ENCODE data around the gene DRC1.
"Not testable (repeated sequence)": the region's sequence is repeated elsewhere in the genome, so short reads cannot be mapped to it uniquely, and the experiment has no call there.

The DRC1 gene

GRCh38 chr2:26461601-26462023, 59.9 kb downstream of the DRC1 start:
- no peak overlapping the region for H3K4me3 Mint-ChIP-seq
- ATAC-seq: no peak
- H3K36me3 Mint-ChIP-seq: no peaks in the 10 kb centered on the region
- H3K27me3 Mint-ChIP-seq: no peaks in the 10 kb centered on the region
- H3K4me1 Mint-ChIP-seq: no peaks in the 10 kb centered on the region
- no peak overlapping the region for H3K27ac Mint-ChIP-seq
- no peaks in the 10 kb centered on the region for H3K9me3 Mint-ChIP-seq

GRCh38 chr2:26462100-26462499, 60.4 kb downstream of the DRC1 start:
- H3K4me3 Mint-ChIP-seq: no peak overlapping the region
- H3K27me3 Mint-ChIP-seq: no peaks in the 10 kb centered on the region
- no peaks in the 10 kb centered on the region for H3K4me1 Mint-ChIP-seq
- no peak overlapping the region for H3K27ac Mint-ChIP-seq
- no peaks in the 10 kb centered on the region for H3K9me3 Mint-ChIP-seq
- no peaks in the 10 kb centered on the region for H3K36me3 Mint-ChIP-seq
- ATAC-seq: no peak

GRCh38 chr2:26462511-26463243, 61.0 kb downstream of the DRC1 start:
- H3K4me1 Mint-ChIP-seq: no peaks in the 10 kb centered on the region
- ATAC-seq: no peak
- H3K27me3 Mint-ChIP-seq: no peaks in the 10 kb centered on the region
- no peaks in the 10 kb centered on the region for H3K36me3 Mint-ChIP-seq
- H3K27ac Mint-ChIP-seq: no peak overlapping the region
- no peaks in the 10 kb centered on the region for H3K9me3 Mint-ChIP-seq
- no peak overlapping the region for H3K4me3 Mint-ChIP-seq

- H3K9me3 Mint-ChIP-seq: peaks cover 2% of the 10 kb centered on the region
- H3K4me3 Mint-ChIP-seq: no peak overlapping the region
- H3K36me3 Mint-ChIP-seq: no peaks in the 10 kb centered on the region
Measured at GRCh38 chr2:26463244-26464192, 61.8 kb downstream of the DRC1 start.

GRCh38 chr2:26464390-26465265, 62.9 kb downstream of the DRC1 start:
- Mint-ChIP-seq H3K4me3 (no peak overlapping the region), H3K4me1 (no peaks in the 10 kb centered on the region)
- ATAC-seq: no peak

More at GRCh38 chr2:26463244-26464192, 61.8 kb downstream of the DRC1 start:
- no peaks in the 10 kb centered on the region for H3K4me1 Mint-ChIP-seq
- H3K27ac Mint-ChIP-seq: no peak overlapping the region
- no peaks in the 10 kb centered on the region for H3K27me3 Mint-ChIP-seq
- ATAC-seq: no peak

GRCh38 chr2:26465266-26465925, 63.7 kb downstream of the DRC1 start:
- Mint-ChIP-seq H3K4me1 (no peaks in the 10 kb centered on the region), H3K36me3 (peaks cover 8% of the 10 kb centered on the region), H3K9me3 (peaks cover 11% of the 10 kb centered on the region), H3K27me3 (peaks cover 8% of the 10 kb centered on the region), H3K4me3 (no peak overlapping the region), H3K27ac (no peak overlapping the region)
- ATAC-seq: no peak

More at GRCh38 chr2:26464390-26465265, 62.9 kb downstream of the DRC1 start:
- Mint-ChIP-seq H3K9me3 (peaks cover 5% of the 10 kb centered on the region), H3K27me3 (peaks cover under 1% of the 10 kb centered on the region), H3K36me3 (peaks cover under 1% of the 10 kb centered on the region), H3K27ac (no peak overlapping the region)

- H3K4me1 Mint-ChIP-seq: no peaks in the 10 kb centered on the region
Measured at GRCh38 chr2:26465981-26466471, 64.3 kb downstream of the DRC1 start.

GRCh38 chr2:26466662-26467310, 65.1 kb downstream of the DRC1 start:
- Mint-ChIP-seq H3K36me3 (peaks cover 8% of the 10 kb centered on the region), H3K9me3 (peaks cover 11% of the 10 kb centered on the region), H3K27me3 (peaks cover 14% of the 10 kb centered on the region), H3K27ac (no peak overlapping the region), H3K4me3 (no peak overlapping the region), H3K4me1 (no peaks in the 10 kb centered on the region)
- ATAC-seq: no peak

More at GRCh38 chr2:26465981-26466471, 64.3 kb downstream of the DRC1 start:
- peaks cover 11% of the 10 kb centered on the region for H3K9me3 Mint-ChIP-seq
- H3K27me3 Mint-ChIP-seq: peaks cover 14% of the 10 kb centered on the region
- no peak overlapping the region for H3K4me3 Mint-ChIP-seq
- H3K27ac Mint-ChIP-seq: no peak overlapping the region
- ATAC-seq: no peak
- H3K36me3 Mint-ChIP-seq: peaks cover 8% of the 10 kb centered on the region

GRCh38 chr2:26468544-26468943, 66.8 kb downstream of the DRC1 start:
- ATAC-seq: not testable (repeated sequence)

GRCh38 chr2:26469092-26469710, 67.5 kb downstream of the DRC1 start:
- H3K27me3 Mint-ChIP-seq: peaks cover 14% of the 10 kb centered on the region
- H3K9me3 Mint-ChIP-seq: peaks cover 15% of the 10 kb centered on the region
- no peaks in the 10 kb centered on the region for H3K4me1 Mint-ChIP-seq
- no peak for ATAC-seq
- H3K36me3 Mint-ChIP-seq: peaks cover 8% of the 10 kb centered on the region
- no peak overlapping the region for H3K27ac Mint-ChIP-seq
- no peak overlapping the region for H3K4me3 Mint-ChIP-seq

More at GRCh38 chr2:26468544-26468943, 66.8 kb downstream of the DRC1 start:
- H3K4me3 Mint-ChIP-seq, H3K4me1 Mint-ChIP-seq, H3K36me3 Mint-ChIP-seq, H3K27ac Mint-ChIP-seq: not testable (repeated sequence)
- Mint-ChIP-seq H3K27me3 (peaks cover 14% of the 10 kb centered on the region), H3K9me3 (peaks cover 15% of the 10 kb centered on the region)

GRCh38 chr2:26469955-26470354, 68.2 kb downstream of the DRC1 start:
- peaks cover 8% of the 10 kb centered on the region for H3K36me3 Mint-ChIP-seq
- no peak overlapping the region for H3K4me3 Mint-ChIP-seq

GRCh38 chr2:26470601-26471260, 69.0 kb downstream of the DRC1 start:
- Mint-ChIP-seq H3K27me3 (peaks cover 14% of the 10 kb centered on the region), H3K27ac (no peak overlapping the region), H3K4me1 (no peaks in the 10 kb centered on the region), H3K36me3 (peaks cover 8% of the 10 kb centered on the region), H3K4me3 (no peak overlapping the region), H3K9me3 (peaks cover 15% of the 10 kb centered on the region)
- ATAC-seq: no peak

More at GRCh38 chr2:26469955-26470354, 68.2 kb downstream of the DRC1 start:
- H3K9me3 Mint-ChIP-seq: peaks cover 15% of the 10 kb centered on the region
- no peak for ATAC-seq
- H3K27ac Mint-ChIP-seq: no peak overlapping the region
- H3K27me3 Mint-ChIP-seq: peaks cover 14% of the 10 kb centered on the region
- H3K4me1 Mint-ChIP-seq: no peaks in the 10 kb centered on the region

- H3K4me1 Mint-ChIP-seq: no peaks in the 10 kb centered on the region
- no peak overlapping the region for H3K4me3 Mint-ChIP-seq
Measured at GRCh38 chr2:26471289-26471688, 69.6 kb downstream of the DRC1 start.

More at GRCh38 chr2:26471289-26471688, 69.6 kb downstream of the DRC1 start:
- H3K27me3 Mint-ChIP-seq: peaks cover 14% of the 10 kb centered on the region
- no peak for ATAC-seq
- no peak overlapping the region for H3K27ac Mint-ChIP-seq
- H3K9me3 Mint-ChIP-seq: peaks cover 15% of the 10 kb centered on the region
- H3K36me3 Mint-ChIP-seq: peaks cover 8% of the 10 kb centered on the region
